Inflammatory macrophage (primary cell): Measurements from ENCODE around the gene BSN.

Experiments
- DNase-seq, 2 donors: peaks; one replicate each; pipeline ENCODE4 v3.0.0-alpha.2; 2020 to 2022
- total RNA-seq, 18 experiments: gene quantifications; one replicate each; lab custom pipeline; 2026; ENCODE audit warnings: mixed read lengths in 6 of 18, inconsistent platforms in 2 of 18; lab: John Stamatoyannopoulos, UW

Gene BSN
- 0 to 0.73 (median 0.07) reads per million in 18 experiments for total RNA-seq

GRCh38 chr3:49553692-49554632, at the start of gene BSN:
Gene BSN (plus strand): TSS chr3:49554477. CDS start chr3:49554603, 126 bp downstream.
- DNase-seq, result peak; percentile 61 to 68

GRCh38 chr3:49506906-49507305, 47.4 kb upstream of the BSN start:
- no peak for DNase-seq

- no peak for DNase-seq
Observed at GRCh38 chr3:49509028-49509561, 45.2 kb upstream of the BSN start.

GRCh38 chr3:49511639-49512038, 42.6 kb upstream of the BSN start:
- DNase-seq, result no peak

- DNase-seq, result no peak
Observed at GRCh38 chr3:49512781-49513355, 41.4 kb upstream of the BSN start.

GRCh38 chr3:49513494-49514124, 40.7 kb upstream of the BSN start:
- no peak for DNase-seq

- no peak for DNase-seq
Observed at GRCh38 chr3:49518016-49518415, 36.3 kb upstream of the BSN start.

GRCh38 chr3:49518441-49518840, 35.8 kb upstream of the BSN start:
- no peak for DNase-seq

GRCh38 chr3:49519296-49519695, 35.0 kb upstream of the BSN start:
- DNase-seq, result no peak

GRCh38 chr3:49519916-49520385, 34.3 kb upstream of the BSN start:
- peak; percentile 60 to 85 for DNase-seq

GRCh38 chr3:49523756-49524747, 30.2 kb upstream of the BSN start:
- no peak for DNase-seq

- DNase-seq, result no peak
Observed at GRCh38 chr3:49529567-49529966, 24.7 kb upstream of the BSN start.

- DNase-seq, result no peak
Observed at GRCh38 chr3:49530231-49530630, 24.0 kb upstream of the BSN start.

GRCh38 chr3:49530701-49531100, 23.6 kb upstream of the BSN start:
- DNase-seq, result no peak

- no peak for DNase-seq
Observed at GRCh38 chr3:49531218-49531617, 23.1 kb upstream of the BSN start.

- DNase-seq, result no peak
Observed at GRCh38 chr3:49531715-49532114, 22.6 kb upstream of the BSN start.

- DNase-seq, result no peak
Observed at GRCh38 chr3:49533031-49533430, 21.2 kb upstream of the BSN start.

- DNase-seq, result no peak
Observed at GRCh38 chr3:49533786-49534519, 20.3 kb upstream of the BSN start.

- DNase-seq, result no peak
Observed at GRCh38 chr3:49534581-49535441, 19.5 kb upstream of the BSN start.
